Right lung (tissue), 5 donors: Measurements from ENCODE around the gene PTPRD. TPM values are rescaled to one million over a fixed set of nuclear protein-coding genes. Genes with fewer than 3 reads are reported as not detected.

Experiments
- DNase-seq, 2 donors: peaks; one replicate each; pipeline ENCODE4 v3.0.0-alpha.2; 2013
- polyA plus RNA-seq, 5 donors: library from polyadenylated mRNA; unstranded; fragments of 120-200 nt; gene quantifications; one replicate each; pipeline versions ENCODE4 v1.2.1 to v1.2.3, GENCODE V29; 2013; ENCODE audit warnings: inconsistent platforms in 1 of 5, low replicate concordance in 1 of 5; ENCODE audit not compliant: insufficient read length in 5 of 5, insufficient read depth in 1 of 5

The PTPRD gene
- polyA plus RNA-seq, 5 donors = 117 to 156 (median 130) TPM

- no peak for DNase-seq
Measured at GRCh38 chr9:10055886-10056395, 556.9 kb downstream of the PTPRD start.

DNA sequence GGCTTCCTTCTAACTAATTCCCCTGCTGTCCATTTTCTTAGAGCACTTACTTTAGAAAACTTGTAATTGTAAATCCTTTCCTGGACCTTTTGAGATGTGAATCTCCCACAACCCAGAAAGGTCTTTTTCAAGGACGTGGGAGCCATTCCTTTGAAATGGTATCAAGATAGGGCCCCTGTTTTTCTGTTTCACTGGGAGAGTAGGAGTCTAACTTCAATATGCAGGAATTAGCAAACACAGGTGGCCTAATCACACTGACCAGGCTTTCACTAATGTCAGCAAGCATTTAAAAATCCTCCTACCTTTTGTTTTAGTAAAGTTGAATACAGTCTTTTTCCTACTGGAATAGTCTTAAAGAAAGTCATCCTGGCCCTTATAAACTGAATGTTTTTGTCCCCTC is 558.3 kb downstream of the PTPRD start:
- DNase-seq = no peak

DNA sequence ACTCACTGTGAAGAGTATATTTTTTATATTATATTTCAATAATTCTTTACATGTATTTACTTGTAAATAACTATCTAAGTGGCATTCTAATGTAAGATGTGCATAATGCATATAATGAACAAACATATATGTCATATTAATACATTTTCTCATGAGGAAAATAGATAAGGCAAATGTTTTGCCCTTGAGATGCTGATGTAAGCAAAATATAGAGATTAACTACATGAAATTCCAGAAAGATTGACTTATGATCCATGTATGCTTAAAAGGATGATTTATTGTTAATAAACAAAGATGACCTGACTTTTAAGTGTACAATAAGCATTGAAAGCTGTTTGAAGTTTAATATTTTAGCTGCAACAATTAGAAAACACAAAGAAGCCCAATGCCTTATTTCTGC is 559.9 kb downstream of the PTPRD start:
- no peak for DNase-seq

DNA sequence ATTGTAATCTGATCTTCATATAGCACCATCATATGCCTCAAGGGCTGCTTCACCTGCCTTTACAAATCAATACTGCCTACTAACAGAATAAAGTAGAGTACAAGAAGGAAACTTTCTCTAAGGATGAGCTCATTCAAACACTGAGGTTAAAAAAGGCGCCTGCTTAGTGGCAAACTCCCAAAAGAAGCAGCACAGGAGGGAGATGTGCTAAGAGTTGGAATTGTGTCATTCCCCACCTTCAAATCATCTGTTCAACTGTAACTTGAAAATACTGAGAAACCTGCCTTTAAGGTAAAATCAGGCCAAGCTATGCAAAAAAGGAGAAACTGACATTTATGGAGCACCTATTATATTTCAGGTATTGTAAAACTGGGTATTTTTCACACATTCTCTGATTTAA is 560.6 kb downstream of the PTPRD start:
- DNase-seq = no peak

DNA sequence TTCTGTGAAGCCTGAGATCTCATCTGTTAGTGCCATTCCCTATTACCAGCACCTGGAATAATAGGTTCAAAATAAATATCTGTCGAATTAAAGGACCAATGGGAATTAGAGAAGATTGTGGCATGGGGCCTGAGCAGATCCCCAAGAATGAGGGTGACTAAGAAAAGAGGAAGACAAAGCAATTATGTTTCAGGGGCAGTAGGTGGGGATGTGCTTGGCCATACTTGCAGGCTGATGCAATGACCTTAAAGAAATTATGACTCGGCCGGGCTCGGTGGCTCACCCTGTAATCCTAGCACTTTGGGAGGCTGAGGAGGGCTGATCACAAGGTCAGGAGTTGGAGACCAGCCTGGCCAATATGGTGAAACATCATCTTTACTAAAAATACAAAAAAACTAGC is 562.8 kb downstream of the PTPRD start:
- DNase-seq = no peak

DNA sequence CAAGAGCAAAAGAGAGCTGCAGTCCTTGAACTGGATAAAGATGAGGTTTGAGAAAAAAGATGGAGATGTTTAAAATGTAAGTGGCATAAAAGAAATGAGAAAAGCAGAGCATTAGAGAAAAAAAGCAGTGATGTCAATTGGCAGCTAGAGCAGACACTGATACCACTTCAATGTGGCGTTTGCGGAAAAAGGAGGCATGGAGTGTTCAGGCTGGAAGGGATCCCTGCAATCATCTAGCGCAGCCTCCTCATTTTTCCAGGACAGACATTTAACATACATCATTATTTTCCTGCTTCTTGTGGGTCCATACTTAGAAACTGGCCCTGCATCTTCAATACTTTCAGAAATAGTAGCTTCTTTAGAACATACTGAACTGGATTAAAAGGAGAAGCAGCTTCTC is 563.8 kb downstream of the PTPRD start:
- DNase-seq = no peak

GRCh38 chr9:10045598-10045997 is 567.2 kb downstream of the PTPRD start:
- no peak for DNase-seq

DNA sequence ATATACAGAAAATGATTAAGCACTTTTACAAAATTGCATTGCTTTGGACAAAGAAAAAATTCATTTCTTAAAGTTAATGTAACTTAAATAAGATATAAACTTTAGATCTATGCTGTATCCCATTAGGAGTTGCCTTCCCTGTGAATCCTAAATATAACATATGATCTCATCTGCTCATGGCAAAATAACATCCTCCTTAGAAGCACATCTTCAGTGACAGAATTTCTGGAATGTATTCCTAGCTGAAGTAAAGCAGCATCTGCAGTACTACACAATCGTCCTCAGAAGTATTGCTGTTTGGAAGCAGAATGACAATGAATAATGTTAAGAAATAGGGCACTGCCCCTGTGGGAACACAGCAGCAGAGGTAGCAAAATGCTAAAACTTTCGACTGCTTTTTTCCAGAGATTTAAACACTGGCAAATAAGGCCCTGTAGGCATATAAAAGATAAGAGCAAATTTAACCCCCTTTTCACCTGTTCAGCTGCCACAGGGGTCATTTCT is 571.0 kb downstream of the PTPRD start:
- no peak for DNase-seq

- no peak for DNase-seq
Measured at GRCh38 chr9:10036095-10036494, 576.7 kb downstream of the PTPRD start.

GRCh38 chr9:10032166-10032565 is 580.6 kb downstream of the PTPRD start:
- no peak for DNase-seq

DNA sequence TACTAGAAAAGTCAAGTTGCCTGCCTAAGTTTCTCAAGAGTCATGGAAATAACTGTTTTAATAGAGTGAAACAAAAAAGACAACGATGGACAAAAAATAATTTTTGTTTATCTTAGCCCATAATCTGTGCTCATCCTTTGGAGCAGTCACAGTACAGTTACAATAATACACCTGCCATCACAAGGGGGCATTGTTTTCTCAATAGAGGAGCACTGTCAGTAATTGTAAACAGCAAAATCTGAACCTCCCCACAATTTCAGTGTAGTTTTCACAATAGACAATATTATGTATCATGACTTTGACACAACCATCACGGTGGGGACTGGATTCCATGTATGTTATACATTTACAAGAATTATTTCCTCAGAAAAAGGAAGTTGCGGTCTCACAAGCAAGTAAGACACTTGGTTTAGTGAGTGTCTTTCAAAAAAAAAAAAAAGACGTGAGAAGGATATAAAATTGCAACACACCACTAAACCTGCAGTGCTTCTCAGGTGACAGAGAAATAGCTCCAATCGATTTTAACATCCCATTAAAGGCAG is 586.3 kb downstream of the PTPRD start:
- no peak for DNase-seq

DNA sequence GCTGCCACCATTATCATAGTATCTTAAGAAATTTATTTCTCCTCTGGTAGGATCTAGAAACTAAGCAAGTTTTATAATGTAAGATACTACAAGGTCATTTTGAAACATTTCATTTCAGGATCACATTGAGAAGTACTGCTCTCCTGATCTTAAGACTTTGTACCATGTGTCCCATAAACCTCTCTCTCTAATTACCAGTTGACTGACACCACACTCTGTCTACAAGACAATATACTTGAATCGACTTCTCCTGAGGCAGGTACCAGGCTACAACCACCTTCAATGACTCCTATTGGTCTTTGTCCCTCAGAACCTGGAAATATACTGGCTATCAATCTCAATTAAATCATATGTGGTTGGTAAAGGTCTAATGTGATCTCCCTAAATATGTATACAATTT is 597.0 kb downstream of the PTPRD start:
- no peak for DNase-seq

DNA sequence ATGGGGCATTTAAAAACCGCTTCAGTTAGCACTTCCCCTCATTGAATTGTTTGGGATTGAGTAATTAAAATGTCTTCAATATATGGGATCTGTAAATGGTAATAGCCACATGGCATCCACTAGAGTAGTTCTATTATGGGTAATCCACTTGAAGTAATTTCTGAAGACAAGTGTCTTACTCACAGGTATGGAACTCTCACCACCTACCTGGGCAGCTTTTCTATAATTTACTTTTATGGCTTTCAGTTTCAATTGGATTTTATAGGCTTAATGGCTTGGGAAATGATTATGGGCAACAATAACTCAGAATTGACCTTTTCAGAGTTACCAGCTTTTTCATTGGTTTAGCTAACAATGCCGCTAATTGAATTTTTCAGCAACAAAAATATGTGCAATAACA is 597.9 kb downstream of the PTPRD start:
- no peak for DNase-seq

- DNase-seq = no peak
Measured at GRCh38 chr9:10009401-10009800, 603.4 kb downstream of the PTPRD start.

GRCh38 chr9:10008101-10008799 is 604.6 kb downstream of the PTPRD start:
- DNase-seq = no peak

GRCh38 chr9:10007356-10007755 is 605.4 kb downstream of the PTPRD start:
- no peak for DNase-seq

DNA sequence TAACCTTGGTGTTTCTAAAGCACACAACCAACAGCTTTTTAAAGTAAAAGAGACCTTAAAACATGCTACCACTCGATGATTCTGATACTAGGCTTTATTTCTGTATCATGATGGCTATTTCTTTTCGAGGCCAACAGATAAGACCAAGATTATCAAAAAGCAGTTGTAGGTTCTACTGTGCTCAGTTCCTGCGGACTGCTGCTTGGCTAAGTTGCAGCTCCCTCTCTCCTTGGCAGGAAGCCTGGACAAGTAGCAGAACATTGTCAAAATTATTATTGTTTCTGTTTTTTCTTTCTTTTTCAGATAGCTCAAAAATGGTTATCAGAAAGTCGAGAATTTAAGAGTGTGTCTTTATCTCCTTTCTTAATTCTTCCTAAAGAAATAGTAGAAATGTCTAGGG is 607.6 kb downstream of the PTPRD start:
- no peak for DNase-seq

DNA sequence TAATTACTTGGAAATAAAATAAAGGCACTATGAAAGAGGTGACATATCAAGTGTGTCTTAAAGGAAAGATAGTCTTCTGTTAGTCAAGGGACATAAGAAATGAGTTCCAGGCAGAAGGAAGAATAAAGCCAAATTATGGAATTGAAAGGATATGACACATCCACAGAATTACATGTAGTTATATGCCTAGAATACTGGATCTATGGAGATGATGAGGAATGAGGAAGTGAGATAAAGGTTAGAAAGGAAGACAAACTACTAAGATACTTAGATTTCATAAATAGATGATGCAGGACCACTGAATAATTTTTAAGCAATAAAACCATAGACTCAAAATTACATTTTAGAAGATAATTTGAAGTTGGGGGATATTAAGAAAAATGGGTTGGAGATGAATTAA is 609.8 kb downstream of the PTPRD start:
- no peak for DNase-seq

DNA sequence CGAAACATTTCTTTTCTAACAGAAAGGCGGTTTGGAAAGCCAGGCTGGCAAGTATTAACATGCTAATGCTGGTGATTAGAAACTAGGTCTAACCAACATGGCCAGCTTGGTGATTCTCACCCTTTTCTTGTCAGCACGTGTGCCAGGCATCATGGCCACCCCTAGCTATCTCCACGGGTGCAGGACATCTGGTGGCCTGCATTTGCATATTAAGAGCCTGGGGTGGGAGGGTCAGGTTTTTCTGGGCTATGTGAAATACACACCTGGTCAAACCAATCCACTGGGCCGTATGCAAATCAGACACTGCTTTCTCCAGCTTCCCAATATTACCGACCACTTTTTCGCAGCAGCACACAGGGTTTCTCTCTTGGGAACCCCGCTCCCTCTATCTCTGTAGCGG is 612.1 kb downstream of the PTPRD start:
- no peak for DNase-seq

- DNase-seq = no peak
Measured at GRCh38 chr9:9998491-9999287, 614.1 kb downstream of the PTPRD start.

- no peak for DNase-seq
Measured at GRCh38 chr9:9997585-9997984, 615.2 kb downstream of the PTPRD start.

GRCh38 chr9:9996259-9996658 is 616.5 kb downstream of the PTPRD start:
- DNase-seq = no peak

DNA sequence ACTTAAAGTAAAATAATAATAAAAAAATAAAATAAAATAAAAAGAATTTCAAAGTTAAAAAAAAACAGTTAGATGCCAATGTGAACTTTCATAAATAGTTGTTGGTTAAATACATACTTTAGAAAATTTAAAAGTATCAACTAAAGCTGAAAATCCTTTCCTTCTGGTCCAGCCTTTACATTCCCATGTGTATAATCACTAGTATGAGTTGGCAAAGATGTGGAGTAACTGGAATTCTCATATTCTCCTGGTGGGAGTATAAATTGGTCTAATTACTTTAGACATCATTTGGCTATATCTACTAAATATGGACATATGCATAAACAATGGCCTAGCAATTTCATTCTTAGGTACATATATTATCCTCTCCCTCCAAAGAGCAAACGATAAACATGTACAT is 619.9 kb downstream of the PTPRD start:
- DNase-seq = no peak
